Mesothelial cell of epicardium (in vitro differentiated cells): ENCODE measurements around the gene DSCAM. TPM values are rescaled to one million over a fixed set of nuclear protein-coding genes. Genes with fewer than 3 reads are reported as not detected.

ENCODE experiments used
- DNase-seq, 2 experiments: peaks; one replicate each; pipeline ENCODE4 v3.0.0; 2021; ENCODE audit warnings: low spot score in 2 of 2; ENCODE audit not compliant: unreplicated experiment in 2 of 2
- H3K27ac Mint-ChIP-seq: 2 replicates; pipeline ENCODE4 v1.8.0; 2021; ENCODE audit warnings: mixed read lengths
- H3K27me3 Mint-ChIP-seq: 2 replicates; pipeline ENCODE4 v1.8.0; 2021; ENCODE audit warnings: low read depth, mixed read lengths
- H3K36me3 Mint-ChIP-seq: 2 replicates; pipeline ENCODE4 v1.8.0; 2021; ENCODE audit warnings: mixed read lengths
- H3K4me1 Mint-ChIP-seq: 2 replicates; pipeline ENCODE4 v1.8.0; 2021; ENCODE audit warnings: mixed read lengths
- H3K4me3 Mint-ChIP-seq: 2 replicates; pipeline ENCODE4 v1.8.0; 2021; ENCODE audit warnings: mild to moderate bottlenecking, moderate library complexity, mixed read lengths
- H3K9me3 Mint-ChIP-seq: 2 replicates; pipeline ENCODE4 v1.8.0; 2021; ENCODE audit warnings: mixed read lengths
- total RNA-seq: library from RNA; stranded (reverse); gene quantifications from 3 replicates; pipeline ENCODE4 v1.2.1, GENCODE V29; 2021
- TF ChIP-seq, protein P1 (sequence below): fragments of 200-600 bp; sonication (generic); IDR thresholded peaks from one replicate; pipeline ENCODE4 v1.5.0; 2021; ENCODE audit warnings: antibody characterized with exemption; ENCODE audit not compliant: unreplicated experiment

DSCAM gene
- total RNA-seq, 1 donor from 2014 or later: not detected

DNA sequence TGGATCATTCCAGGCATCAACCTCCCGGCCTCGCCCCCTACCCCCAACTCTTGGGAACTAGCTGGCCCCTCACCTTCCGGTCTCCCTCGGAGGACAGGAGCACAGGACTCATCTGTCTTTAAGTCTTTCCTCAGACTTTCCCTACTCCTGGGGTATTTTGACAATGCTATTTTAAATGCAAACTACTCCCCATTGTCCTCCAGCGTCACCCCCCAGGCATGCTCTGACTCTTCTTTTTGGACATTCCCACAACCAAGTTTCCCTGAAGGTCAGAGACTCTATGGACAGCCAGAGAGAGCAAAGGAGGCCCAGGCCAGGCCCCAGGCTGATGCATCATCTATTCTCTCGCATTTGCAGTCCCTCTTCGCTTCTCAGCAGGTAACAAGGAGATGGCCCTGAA, 555.4 kb downstream of the DSCAM start:
- Mint-ChIP-seq H3K9me3 (no peaks in the 10 kb centered on the region), H3K27ac (no peak overlapping the region), H3K27me3 (peaks cover 17% of the 10 kb centered on the region), H3K4me1 (no peaks in the 10 kb centered on the region), H3K36me3 (no peaks in the 10 kb centered on the region), H3K4me3 (no peak overlapping the region)
- no peak for DNase-seq
- TF ChIP-seq, protein P1, sequence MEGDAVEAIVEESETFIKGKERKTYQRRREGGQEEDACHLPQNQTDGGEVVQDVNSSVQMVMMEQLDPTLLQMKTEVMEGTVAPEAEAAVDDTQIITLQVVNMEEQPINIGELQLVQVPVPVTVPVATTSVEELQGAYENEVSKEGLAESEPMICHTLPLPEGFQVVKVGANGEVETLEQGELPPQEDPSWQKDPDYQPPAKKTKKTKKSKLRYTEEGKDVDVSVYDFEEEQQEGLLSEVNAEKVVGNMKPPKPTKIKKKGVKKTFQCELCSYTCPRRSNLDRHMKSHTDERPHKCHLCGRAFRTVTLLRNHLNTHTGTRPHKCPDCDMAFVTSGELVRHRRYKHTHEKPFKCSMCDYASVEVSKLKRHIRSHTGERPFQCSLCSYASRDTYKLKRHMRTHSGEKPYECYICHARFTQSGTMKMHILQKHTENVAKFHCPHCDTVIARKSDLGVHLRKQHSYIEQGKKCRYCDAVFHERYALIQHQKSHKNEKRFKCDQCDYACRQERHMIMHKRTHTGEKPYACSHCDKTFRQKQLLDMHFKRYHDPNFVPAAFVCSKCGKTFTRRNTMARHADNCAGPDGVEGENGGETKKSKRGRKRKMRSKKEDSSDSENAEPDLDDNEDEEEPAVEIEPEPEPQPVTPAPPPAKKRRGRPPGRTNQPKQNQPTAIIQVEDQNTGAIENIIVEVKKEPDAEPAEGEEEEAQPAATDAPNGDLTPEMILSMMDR: no peak

- Mint-ChIP-seq H3K4me3 (no peak overlapping the region), H3K9me3 (peaks cover 10% of the 10 kb centered on the region), H3K4me1 (no peaks in the 10 kb centered on the region), H3K27ac (no peak overlapping the region), H3K36me3 (no peaks in the 10 kb centered on the region), H3K27me3 (peaks cover 6% of the 10 kb centered on the region)
- DNase-seq: no peak
- TF ChIP-seq, protein P1: no peak
Measured at GRCh38 chr21:40284409-40284808, 562.5 kb downstream of the DSCAM start.

DNA sequence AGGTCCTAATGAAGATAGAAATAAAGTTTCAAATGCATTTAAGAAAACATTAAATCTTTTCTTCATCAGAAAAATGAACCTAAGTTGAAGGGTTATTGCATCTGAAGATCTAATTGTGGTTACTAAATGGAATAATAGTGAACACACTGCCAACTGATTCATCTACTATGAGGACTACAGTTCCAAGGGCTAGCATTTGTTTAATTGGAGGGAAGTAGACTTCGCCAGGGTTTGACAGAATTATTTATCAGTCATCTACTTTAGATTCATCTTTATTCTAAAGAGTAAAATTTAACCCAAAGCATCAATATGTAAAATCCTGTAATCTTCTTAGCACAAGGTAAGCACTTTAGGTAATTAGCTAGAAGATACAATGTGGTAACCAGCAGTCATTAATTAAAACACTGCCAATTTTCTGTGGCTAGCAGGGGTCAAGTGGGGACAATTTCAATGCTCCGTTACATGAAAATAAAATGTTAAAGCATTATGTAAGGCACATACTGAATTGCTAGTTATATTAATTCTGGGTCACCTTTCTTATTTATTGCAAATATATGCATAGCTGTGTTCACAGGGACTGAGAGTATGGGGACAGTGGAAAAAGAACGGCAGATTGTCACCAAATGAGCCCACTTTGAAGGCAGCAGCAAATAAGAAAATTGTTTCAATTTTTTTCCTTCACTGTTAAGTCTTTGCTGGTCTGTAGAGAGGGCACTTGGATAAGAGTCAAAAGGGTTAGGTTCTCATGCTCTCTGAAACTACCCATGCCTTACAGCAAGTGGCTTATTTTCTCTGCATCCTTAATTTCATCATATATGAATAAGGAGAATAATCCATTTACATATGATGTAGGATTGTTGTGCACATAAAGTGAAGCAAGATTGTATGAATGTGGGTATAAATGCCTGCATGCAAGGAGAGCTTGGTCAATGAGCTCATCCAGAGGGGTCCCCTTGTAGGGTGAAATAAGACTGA, 563.8 kb downstream of the DSCAM start:
- DNase-seq: no peak
- TF ChIP-seq, protein P1: no peak
- H3K27ac Mint-ChIP-seq: no peak overlapping the region
- H3K4me1 Mint-ChIP-seq: no peaks in the 10 kb centered on the region
- H3K4me3 Mint-ChIP-seq: no peak overlapping the region
- H3K9me3 Mint-ChIP-seq: peaks cover 20% of the 10 kb centered on the region
- H3K36me3 Mint-ChIP-seq: no peaks in the 10 kb centered on the region
- H3K27me3 Mint-ChIP-seq: peaks cover 5% of the 10 kb centered on the region

DNA sequence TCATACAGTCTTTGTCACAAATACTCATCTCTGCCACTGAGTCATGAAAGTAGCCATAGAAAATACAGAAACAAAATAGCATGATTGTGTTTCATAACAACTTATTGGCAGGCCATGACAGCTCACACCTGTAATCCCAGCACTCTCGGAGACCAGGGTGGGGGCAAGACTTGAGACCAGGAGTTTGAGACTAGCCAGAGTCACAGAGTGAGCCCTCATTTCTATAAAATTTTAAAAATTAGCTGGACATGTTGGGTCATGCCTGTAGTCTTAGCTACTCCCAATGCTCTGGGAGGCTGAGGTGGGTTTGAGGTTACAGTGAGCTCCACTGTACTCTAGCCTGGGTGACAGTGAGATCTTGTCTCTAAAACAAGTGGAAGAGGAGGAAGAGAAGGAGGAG, 568.6 kb downstream of the DSCAM start:
- peaks cover 24% of the 10 kb centered on the region for H3K9me3 Mint-ChIP-seq
- DNase-seq: no peak
- TF ChIP-seq, protein P1: no peak
- H3K27me3 Mint-ChIP-seq: no peaks in the 10 kb centered on the region
- no peaks in the 10 kb centered on the region for H3K4me1 Mint-ChIP-seq
- no peak overlapping the region for H3K27ac Mint-ChIP-seq
- no peak overlapping the region for H3K4me3 Mint-ChIP-seq
- H3K36me3 Mint-ChIP-seq: no peaks in the 10 kb centered on the region

GRCh38 chr21:40276001-40276400, 571.0 kb downstream of the DSCAM start:
- H3K36me3 Mint-ChIP-seq: no peaks in the 10 kb centered on the region
- H3K9me3 Mint-ChIP-seq: peaks cover 24% of the 10 kb centered on the region
- H3K27me3 Mint-ChIP-seq: no peaks in the 10 kb centered on the region
- no peak for DNase-seq
- H3K4me1 Mint-ChIP-seq: no peaks in the 10 kb centered on the region
- H3K27ac Mint-ChIP-seq: no peak overlapping the region
- TF ChIP-seq, protein P1: no peak
- no peak overlapping the region for H3K4me3 Mint-ChIP-seq
